ENCODE measurements around the gene TSHZ2.

Gene TSHZ2

GRCh38 chr20:53270792-53271375, 298.7 kb downstream of the TSHZ2 start:
- no peaks in the 10 kb centered on the region for H3K4me1 ChIP-seq (ENCODE audit: control insufficient read depth, insufficient read depth, low read length)
- no peak overlapping the region for H3K9ac ChIP-seq (ENCODE audit: low read length)
- H3K27me3 ChIP-seq (ENCODE audit: control insufficient read depth, insufficient read depth, low read length), result no peaks in the 10 kb centered on the region
- no peak overlapping the region for H3K27ac ChIP-seq (ENCODE audit: low read depth, low read length)
- H3K9me3 ChIP-seq (ENCODE audit: control insufficient read depth, insufficient read depth, low read depth, low read length), result no peaks in the 10 kb centered on the region
- H3K36me3 ChIP-seq (ENCODE audit: control insufficient read depth, insufficient read depth, low read length), result no peaks in the 10 kb centered on the region
- H3K4me3 ChIP-seq (ENCODE audit: low read depth, low read length), result no peak overlapping the region

GRCh38 chr20:53274365-53274764, 302.2 kb downstream of the TSHZ2 start:
- Histone ChIP-seq H3K4me1 (ENCODE audit: control insufficient read depth, insufficient read depth, low read length) (no peaks in the 10 kb centered on the region), H3K9ac (ENCODE audit: low read length) (no peak overlapping the region), H3K36me3 (ENCODE audit: control insufficient read depth, insufficient read depth, low read length) (no peaks in the 10 kb centered on the region), H3K27me3 (ENCODE audit: control insufficient read depth, insufficient read depth, low read length) (no peaks in the 10 kb centered on the region), H3K27ac (ENCODE audit: low read depth, low read length) (no peak overlapping the region), H3K4me3 (ENCODE audit: low read depth, low read length) (no peak overlapping the region), H3K9me3 (ENCODE audit: control insufficient read depth, insufficient read depth, low read depth, low read length) (no peaks in the 10 kb centered on the region)

DNA sequence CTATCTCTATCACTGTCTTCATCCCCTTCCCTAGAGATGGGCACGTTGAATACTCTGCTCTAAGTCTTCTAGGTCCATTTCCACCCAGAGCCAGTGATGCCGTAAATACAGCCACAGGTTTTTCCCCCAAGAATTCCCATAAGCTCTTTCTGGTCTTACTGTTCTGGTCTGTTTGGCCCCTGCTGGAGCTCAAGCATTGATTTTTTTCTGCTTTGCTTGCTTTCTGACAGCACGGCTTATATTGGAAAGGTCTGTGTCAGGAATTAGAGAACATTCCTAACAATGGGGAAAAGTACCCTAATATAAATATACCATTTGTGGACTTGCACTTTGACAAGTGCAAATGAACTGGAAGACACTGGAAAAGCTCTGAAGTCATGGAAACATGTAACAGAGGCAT, 302.6 kb downstream of the TSHZ2 start:
- H3K9me3 ChIP-seq (ENCODE audit: control insufficient read depth, insufficient read depth, low read depth, low read length), result no peaks in the 10 kb centered on the region
- no peaks in the 10 kb centered on the region for H3K36me3 ChIP-seq (ENCODE audit: control insufficient read depth, insufficient read depth, low read length)
- no peak overlapping the region for H3K9ac ChIP-seq (ENCODE audit: low read length)
- no peaks in the 10 kb centered on the region for H3K4me1 ChIP-seq (ENCODE audit: control insufficient read depth, insufficient read depth, low read length)
- H3K4me3 ChIP-seq (ENCODE audit: low read depth, low read length), result no peak overlapping the region
- H3K27me3 ChIP-seq (ENCODE audit: control insufficient read depth, insufficient read depth, low read length), result no peaks in the 10 kb centered on the region
- no peak overlapping the region for H3K27ac ChIP-seq (ENCODE audit: low read depth, low read length)

GRCh38 chr20:53276143-53276542, 304.0 kb downstream of the TSHZ2 start:
- H3K9me3 ChIP-seq (ENCODE audit: control insufficient read depth, insufficient read depth, low read depth, low read length), result no peaks in the 10 kb centered on the region
- H3K36me3 ChIP-seq (ENCODE audit: control insufficient read depth, insufficient read depth, low read length), result no peaks in the 10 kb centered on the region
- H3K27ac ChIP-seq (ENCODE audit: low read depth, low read length), result no peak overlapping the region
- peaks cover under 1% of the 10 kb centered on the region; the same call in 1 of the 2 replicates for H3K4me1 ChIP-seq (ENCODE audit: control insufficient read depth, insufficient read depth, low read length)
- no peak overlapping the region for H3K4me3 ChIP-seq (ENCODE audit: low read depth, low read length)
- H3K9ac ChIP-seq (ENCODE audit: low read length), result no peak overlapping the region
- H3K27me3 ChIP-seq (ENCODE audit: control insufficient read depth, insufficient read depth, low read length), result no peaks in the 10 kb centered on the region

DNA sequence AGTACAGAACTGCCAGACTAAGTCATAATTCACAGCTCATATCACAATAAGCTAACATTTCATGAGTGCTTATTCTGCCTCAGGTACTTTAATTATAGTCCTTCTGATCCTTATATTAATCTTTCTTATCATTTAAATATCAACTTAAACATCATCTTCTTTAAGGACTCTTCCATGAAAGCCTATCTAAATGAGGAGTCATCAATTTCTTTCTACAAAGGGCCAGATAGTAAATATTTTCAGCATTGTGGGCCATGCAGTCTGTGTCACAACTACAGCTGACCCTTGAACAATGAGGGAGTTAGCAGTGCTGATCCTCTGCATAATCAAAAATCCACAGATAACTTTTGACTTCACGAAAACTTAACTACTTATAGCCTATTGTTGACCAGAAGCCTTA, 306.4 kb downstream of the TSHZ2 start:
- Histone ChIP-seq H3K9ac (ENCODE audit: low read length) (no peak overlapping the region), H3K27me3 (ENCODE audit: control insufficient read depth, insufficient read depth, low read length) (no peaks in the 10 kb centered on the region), H3K4me1 (ENCODE audit: control insufficient read depth, insufficient read depth, low read length) (peaks cover 24% of the 10 kb centered on the region), H3K27ac (ENCODE audit: low read depth, low read length) (no peak overlapping the region), H3K9me3 (ENCODE audit: control insufficient read depth, insufficient read depth, low read depth, low read length) (no peaks in the 10 kb centered on the region), H3K4me3 (ENCODE audit: low read depth, low read length) (no peak overlapping the region), H3K36me3 (ENCODE audit: control insufficient read depth, insufficient read depth, low read length) (no peaks in the 10 kb centered on the region)

DNA sequence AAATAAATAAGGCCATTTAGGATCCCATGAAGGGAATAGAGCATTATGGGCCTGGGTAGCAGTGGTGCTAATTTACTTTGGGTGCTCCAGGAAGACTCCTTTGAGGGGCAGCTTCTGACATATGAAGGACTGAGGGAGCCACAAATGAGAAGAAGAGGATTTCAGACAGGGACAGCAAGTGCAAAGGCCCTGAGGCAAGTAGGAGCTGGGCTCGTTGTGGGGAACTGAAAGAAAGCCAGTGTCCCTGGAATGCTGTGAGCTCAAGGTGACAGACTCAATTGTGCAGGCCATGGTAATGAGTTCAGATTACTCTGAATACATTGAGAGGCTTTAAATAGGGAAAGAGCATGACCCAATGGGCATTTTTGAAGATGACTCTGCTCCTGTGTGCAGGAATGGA, 307.6 kb downstream of the TSHZ2 start:
- Histone ChIP-seq H3K27me3 (ENCODE audit: control insufficient read depth, insufficient read depth, low read length) (no peaks in the 10 kb centered on the region), H3K4me3 (ENCODE audit: low read depth, low read length) (no peak overlapping the region), H3K4me1 (ENCODE audit: control insufficient read depth, insufficient read depth, low read length) (peaks cover 32% of the 10 kb centered on the region), H3K9me3 (ENCODE audit: control insufficient read depth, insufficient read depth, low read depth, low read length) (no peaks in the 10 kb centered on the region), H3K36me3 (ENCODE audit: control insufficient read depth, insufficient read depth, low read length) (no peaks in the 10 kb centered on the region), H3K27ac (ENCODE audit: low read depth, low read length) (no peak overlapping the region), H3K9ac (ENCODE audit: low read length) (no peak overlapping the region)

GRCh38 chr20:53281557-53282117, 309.5 kb downstream of the TSHZ2 start:
- Histone ChIP-seq H3K9ac (ENCODE audit: low read length) (no peak overlapping the region), H3K36me3 (ENCODE audit: control insufficient read depth, insufficient read depth, low read length) (no peaks in the 10 kb centered on the region), H3K4me1 (ENCODE audit: control insufficient read depth, insufficient read depth, low read length) (peaks cover 32% of the 10 kb centered on the region), H3K9me3 (ENCODE audit: control insufficient read depth, insufficient read depth, low read depth, low read length) (no peaks in the 10 kb centered on the region), H3K27ac (ENCODE audit: low read depth, low read length) (no peak overlapping the region), H3K27me3 (ENCODE audit: control insufficient read depth, insufficient read depth, low read length) (no peaks in the 10 kb centered on the region), H3K4me3 (ENCODE audit: low read depth, low read length) (no peak overlapping the region)

DNA sequence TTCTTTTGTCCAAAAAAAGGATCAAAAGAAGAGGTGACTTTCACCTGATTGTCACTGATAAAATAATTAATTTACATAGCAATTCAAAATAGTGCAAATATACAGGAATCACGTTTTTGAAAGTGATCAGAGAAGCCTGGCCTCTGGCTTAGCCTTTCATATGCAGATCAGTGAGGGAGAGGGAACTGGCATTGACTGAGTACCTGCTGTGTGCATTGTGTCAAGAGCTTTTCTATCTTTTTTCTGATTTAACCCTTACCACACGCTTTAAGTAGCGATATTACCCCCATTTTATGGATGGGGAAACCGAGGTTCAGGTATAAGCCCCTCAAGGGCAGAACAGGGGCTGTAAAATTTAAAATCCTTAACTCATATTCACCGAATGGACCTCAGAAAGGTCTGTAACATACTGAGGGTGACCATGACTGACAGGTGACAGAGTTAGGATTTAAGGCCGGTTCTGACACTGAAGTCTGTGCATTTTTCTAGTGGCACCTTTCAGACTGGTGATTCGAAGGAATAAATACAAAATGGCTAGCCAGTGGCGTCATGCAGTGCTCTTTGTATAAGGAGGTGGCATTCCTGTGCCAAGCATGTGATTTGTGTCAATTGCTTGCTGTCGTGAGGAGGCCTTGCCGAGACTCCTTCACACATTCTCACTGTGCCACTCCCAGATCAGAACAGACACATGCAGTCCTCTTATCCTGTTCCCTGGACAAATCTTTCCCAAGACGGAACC, 310.2 kb downstream of the TSHZ2 start:
- Histone ChIP-seq H3K27ac (ENCODE audit: low read depth, low read length) (no peak overlapping the region), H3K4me1 (ENCODE audit: control insufficient read depth, insufficient read depth, low read length) (peaks cover 32% of the 10 kb centered on the region), H3K9me3 (ENCODE audit: control insufficient read depth, insufficient read depth, low read depth, low read length) (no peaks in the 10 kb centered on the region), H3K36me3 (ENCODE audit: control insufficient read depth, insufficient read depth, low read length) (no peaks in the 10 kb centered on the region), H3K4me3 (ENCODE audit: low read depth, low read length) (peak overlapping the region; percentile 14), H3K9ac (ENCODE audit: low read length) (peak overlapping the region; percentile 11), H3K27me3 (ENCODE audit: control insufficient read depth, insufficient read depth, low read length) (no peaks in the 10 kb centered on the region)

DNA sequence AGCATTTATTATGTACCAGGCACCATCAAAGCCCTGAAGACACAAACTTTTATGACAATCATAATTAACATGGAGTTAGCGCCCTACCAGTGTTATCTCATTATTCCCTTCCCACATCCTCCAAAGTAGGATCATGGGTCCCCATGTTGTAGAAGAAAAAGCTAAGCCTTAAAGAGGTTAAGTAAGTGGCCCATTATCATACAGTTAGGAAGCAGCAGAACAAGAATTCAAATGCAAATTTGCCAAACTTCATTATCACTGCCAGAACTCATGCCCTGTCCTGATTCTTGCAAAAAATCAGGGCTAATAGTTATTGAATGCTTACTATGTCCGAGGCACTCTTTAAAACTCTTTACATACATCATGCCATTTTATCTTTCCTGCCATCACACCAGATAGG, 310.9 kb downstream of the TSHZ2 start:
- Histone ChIP-seq H3K9me3 (ENCODE audit: control insufficient read depth, insufficient read depth, low read depth, low read length) (no peaks in the 10 kb centered on the region), H3K4me3 (ENCODE audit: low read depth, low read length) (peak overlapping the region; percentile 14), H3K36me3 (ENCODE audit: control insufficient read depth, insufficient read depth, low read length) (no peaks in the 10 kb centered on the region), H3K27me3 (ENCODE audit: control insufficient read depth, insufficient read depth, low read length) (no peaks in the 10 kb centered on the region), H3K9ac (ENCODE audit: low read length) (peak overlapping the region; percentile 11), H3K27ac (ENCODE audit: low read depth, low read length) (no peak overlapping the region), H3K4me1 (ENCODE audit: control insufficient read depth, insufficient read depth, low read length) (peaks cover 32% of the 10 kb centered on the region)

- no peaks in the 10 kb centered on the region for H3K9me3 ChIP-seq (ENCODE audit: control insufficient read depth, insufficient read depth, low read depth, low read length)
- H3K4me3 ChIP-seq (ENCODE audit: low read depth, low read length), result no peak overlapping the region
- no peaks in the 10 kb centered on the region for H3K27me3 ChIP-seq (ENCODE audit: control insufficient read depth, insufficient read depth, low read length)
- H3K36me3 ChIP-seq (ENCODE audit: control insufficient read depth, insufficient read depth, low read length), result no peaks in the 10 kb centered on the region
- peaks cover 32% of the 10 kb centered on the region for H3K4me1 ChIP-seq (ENCODE audit: control insufficient read depth, insufficient read depth, low read length)
- no peak overlapping the region for H3K27ac ChIP-seq (ENCODE audit: low read depth, low read length)
- H3K9ac ChIP-seq (ENCODE audit: low read length), result no peak overlapping the region
Measured at GRCh38 chr20:53283597-53283996, 311.4 kb downstream of the TSHZ2 start.

- Histone ChIP-seq H3K4me3 (ENCODE audit: low read depth, low read length) (no peak overlapping the region), H3K27me3 (ENCODE audit: control insufficient read depth, insufficient read depth, low read length) (no peaks in the 10 kb centered on the region), H3K4me1 (ENCODE audit: control insufficient read depth, insufficient read depth, low read length) (peaks cover 32% of the 10 kb centered on the region), H3K27ac (ENCODE audit: low read depth, low read length) (no peak overlapping the region), H3K9ac (ENCODE audit: low read length) (no peak overlapping the region), H3K36me3 (ENCODE audit: control insufficient read depth, insufficient read depth, low read length) (no peaks in the 10 kb centered on the region), H3K9me3 (ENCODE audit: control insufficient read depth, insufficient read depth, low read depth, low read length) (no peaks in the 10 kb centered on the region)
Measured at GRCh38 chr20:53284256-53284655, 312.1 kb downstream of the TSHZ2 start.

Data from HUES6 (cell line).